T-helper 2 cell treated with Interferon-gamma antibody and Interleukin-4, amounts not matched to agents 5 μg/mL and 100 μg/mL, for 36 hours (primary cell): ENCODE results near the gene GMIP.
"Not testable (repeated sequence)": the region's sequence is repeated elsewhere in the genome, so short reads cannot be mapped to it uniquely, and the experiment has no call there.

Experiments
- DNase-seq: peaks from one replicate; pipeline ENCODE4 v3.0.0; 2021; ENCODE audit warnings: low spot score
- H3K27ac Mint-ChIP-seq: one replicate; pipeline ENCODE4 v1.8.0; 2021; ENCODE audit warnings: mild to moderate bottlenecking, mixed read lengths
- H3K27me3 Mint-ChIP-seq: one replicate; pipeline ENCODE4 v1.8.0; 2021; ENCODE audit warnings: low read depth, mixed read lengths
- H3K36me3 Mint-ChIP-seq: one replicate; pipeline ENCODE4 v1.8.0; 2021; ENCODE audit warnings: low read depth, mixed read lengths
- H3K4me1 Mint-ChIP-seq: one replicate; pipeline ENCODE4 v1.8.0; 2021; ENCODE audit warnings: low read depth, mixed read lengths
- H3K4me3 Mint-ChIP-seq: one replicate; pipeline ENCODE4 v1.8.0; 2022; ENCODE audit warnings: mild to moderate bottlenecking, moderate library complexity, mixed read lengths
- H3K9me3 Mint-ChIP-seq: one replicate; pipeline ENCODE4 v1.8.0; 2021; ENCODE audit warnings: mixed read lengths

GMIP gene, protein sequence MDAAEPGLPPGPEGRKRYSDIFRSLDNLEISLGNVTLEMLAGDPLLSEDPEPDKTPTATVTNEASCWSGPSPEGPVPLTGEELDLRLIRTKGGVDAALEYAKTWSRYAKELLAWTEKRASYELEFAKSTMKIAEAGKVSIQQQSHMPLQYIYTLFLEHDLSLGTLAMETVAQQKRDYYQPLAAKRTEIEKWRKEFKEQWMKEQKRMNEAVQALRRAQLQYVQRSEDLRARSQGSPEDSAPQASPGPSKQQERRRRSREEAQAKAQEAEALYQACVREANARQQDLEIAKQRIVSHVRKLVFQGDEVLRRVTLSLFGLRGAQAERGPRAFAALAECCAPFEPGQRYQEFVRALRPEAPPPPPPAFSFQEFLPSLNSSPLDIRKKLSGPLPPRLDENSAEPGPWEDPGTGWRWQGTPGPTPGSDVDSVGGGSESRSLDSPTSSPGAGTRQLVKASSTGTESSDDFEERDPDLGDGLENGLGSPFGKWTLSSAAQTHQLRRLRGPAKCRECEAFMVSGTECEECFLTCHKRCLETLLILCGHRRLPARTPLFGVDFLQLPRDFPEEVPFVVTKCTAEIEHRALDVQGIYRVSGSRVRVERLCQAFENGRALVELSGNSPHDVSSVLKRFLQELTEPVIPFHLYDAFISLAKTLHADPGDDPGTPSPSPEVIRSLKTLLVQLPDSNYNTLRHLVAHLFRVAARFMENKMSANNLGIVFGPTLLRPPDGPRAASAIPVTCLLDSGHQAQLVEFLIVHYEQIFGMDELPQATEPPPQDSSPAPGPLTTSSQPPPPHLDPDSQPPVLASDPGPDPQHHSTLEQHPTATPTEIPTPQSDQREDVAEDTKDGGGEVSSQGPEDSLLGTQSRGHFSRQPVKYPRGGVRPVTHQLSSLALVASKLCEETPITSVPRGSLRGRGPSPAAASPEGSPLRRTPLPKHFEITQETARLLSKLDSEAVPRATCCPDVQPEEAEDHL

DNA sequence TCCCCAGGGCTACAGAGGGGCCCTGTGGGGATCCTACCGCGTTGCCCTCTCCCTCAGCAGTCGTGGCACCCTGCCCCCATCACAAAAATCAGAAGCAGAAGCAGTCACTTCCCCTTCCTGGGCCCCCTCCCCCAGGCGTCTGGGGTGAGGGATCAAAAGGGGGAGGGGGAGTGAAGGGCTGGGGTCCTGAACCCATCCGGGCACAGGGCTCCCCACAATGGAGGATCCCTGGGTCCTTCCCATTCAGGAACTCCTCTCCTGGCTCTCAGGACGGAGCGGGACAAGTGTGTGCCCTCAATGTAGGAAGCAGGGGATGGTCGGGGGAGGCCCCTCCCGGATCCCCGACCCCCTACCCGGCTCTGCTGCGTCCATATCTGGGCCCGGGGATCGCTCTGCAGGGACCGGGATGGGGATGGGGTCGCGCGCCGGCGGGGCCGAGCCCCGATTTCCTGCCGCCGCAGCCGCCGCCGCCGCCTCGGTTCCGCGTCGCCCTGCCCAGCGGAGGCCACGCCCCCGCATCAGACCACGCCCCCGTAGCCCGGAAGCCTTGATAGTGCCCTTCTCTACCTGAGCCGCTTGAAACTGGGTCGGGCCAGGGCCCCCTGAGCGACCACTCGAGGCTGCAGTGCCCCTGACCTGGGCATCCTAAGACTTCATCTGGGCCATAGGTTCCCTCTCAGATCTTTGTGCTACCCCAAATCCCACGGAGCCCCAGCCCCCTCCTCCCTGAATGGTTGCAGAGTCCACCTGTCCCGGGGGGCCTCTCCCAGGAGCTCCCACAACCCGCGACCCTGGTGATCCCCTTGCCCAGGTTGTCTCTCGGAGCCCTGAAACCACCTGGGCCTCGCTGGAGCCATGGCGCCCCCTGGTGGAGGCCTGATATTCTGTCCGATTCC, at the start of gene GMIP:
GMIP (minus strand) TSS at position 500 of the 896 bp plus-strand sequence; CDS start at position 372, 128 bp downstream.
- Mint-ChIP-seq H3K27me3 (no peaks in the 10 kb centered on the region), H3K36me3 (peaks cover 45% of the 10 kb centered on the region), H3K4me1 (peaks cover 11% of the 10 kb centered on the region), H3K4me3 (peak within 1 kb of the TSS; percentile 100), H3K27ac (peak within 1 kb of the TSS; percentile 93), H3K9me3 (no peaks in the 10 kb centered on the region)
- DNase-seq: peak; percentile 79

DNA sequence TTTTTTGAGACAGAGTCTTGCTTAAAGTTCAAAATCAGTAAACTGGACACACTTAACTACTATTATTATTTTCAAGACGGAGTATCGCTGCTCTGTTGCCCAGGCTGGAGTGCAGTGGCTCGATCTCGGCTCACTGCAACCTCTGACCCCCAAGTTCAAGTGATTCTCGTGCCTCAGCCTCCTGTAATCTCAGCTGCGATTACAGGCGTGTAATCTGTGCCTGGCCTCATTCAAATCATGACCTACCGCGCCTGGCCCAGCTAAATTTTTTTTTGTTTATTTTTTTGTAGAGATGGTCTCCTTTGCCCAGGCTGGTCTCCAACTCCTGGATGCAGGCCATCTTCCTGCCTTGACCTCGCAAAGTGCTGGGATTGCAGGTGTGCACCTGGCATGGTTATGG, 48.2 kb upstream of the GMIP start:
- Mint-ChIP-seq H3K4me3 (no peak overlapping the region), H3K4me1 (no peaks in the 10 kb centered on the region), H3K27ac (no peak overlapping the region), H3K9me3 (peaks cover 14% of the 10 kb centered on the region), H3K27me3 (no peaks in the 10 kb centered on the region), H3K36me3 (peaks cover 16% of the 10 kb centered on the region)
- DNase-seq: no peak

DNA sequence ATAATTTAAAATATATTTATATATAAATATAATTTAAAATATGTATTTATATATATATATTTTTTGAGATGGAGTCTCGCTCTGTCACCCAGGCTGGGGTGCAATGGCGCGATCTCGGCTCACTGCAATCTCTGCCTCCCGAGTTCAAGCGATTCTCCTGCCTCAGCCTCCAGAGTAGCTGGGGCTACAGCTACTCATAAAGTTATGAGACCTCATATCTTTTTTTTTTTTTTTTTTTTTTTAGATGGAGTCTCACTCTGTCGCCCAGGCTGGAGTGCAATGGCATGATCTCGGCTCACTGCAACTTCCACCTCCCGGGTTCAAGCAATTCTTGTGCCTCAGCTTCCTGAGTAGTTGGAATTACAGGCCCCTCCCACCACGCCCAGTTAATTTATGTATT, 45.6 kb upstream of the GMIP start:
- H3K4me3 Mint-ChIP-seq, H3K27me3 Mint-ChIP-seq, H3K4me1 Mint-ChIP-seq, DNase-seq, H3K27ac Mint-ChIP-seq: not testable (repeated sequence)
- H3K36me3 Mint-ChIP-seq: peaks cover 28% of the 10 kb centered on the region
- H3K9me3 Mint-ChIP-seq: peaks cover 22% of the 10 kb centered on the region

DNA sequence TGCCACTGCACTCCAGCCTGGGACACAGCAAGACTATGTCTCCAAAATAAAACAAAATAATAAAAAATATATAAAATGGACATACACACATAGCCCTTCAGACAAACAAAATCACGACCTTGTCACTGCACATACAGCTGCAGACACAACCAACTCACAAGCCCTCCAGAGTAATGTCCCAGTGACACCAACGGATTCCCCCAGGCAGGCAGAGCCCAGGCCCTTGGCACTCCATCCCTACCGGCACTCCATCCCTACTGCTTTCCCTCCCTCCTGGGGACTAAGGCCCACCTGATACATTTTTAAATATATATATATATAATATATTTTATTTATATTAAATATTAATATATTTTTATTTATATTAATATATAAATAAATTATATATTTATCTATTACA, 43.6 kb upstream of the GMIP start:
- H3K27me3 Mint-ChIP-seq: no peaks in the 10 kb centered on the region
- no peaks in the 10 kb centered on the region for H3K4me1 Mint-ChIP-seq
- DNase-seq: no peak
- H3K36me3 Mint-ChIP-seq: peaks cover 45% of the 10 kb centered on the region
- H3K4me3 Mint-ChIP-seq: no peak overlapping the region
- no peak overlapping the region for H3K27ac Mint-ChIP-seq
- H3K9me3 Mint-ChIP-seq: peaks cover 33% of the 10 kb centered on the region

DNA sequence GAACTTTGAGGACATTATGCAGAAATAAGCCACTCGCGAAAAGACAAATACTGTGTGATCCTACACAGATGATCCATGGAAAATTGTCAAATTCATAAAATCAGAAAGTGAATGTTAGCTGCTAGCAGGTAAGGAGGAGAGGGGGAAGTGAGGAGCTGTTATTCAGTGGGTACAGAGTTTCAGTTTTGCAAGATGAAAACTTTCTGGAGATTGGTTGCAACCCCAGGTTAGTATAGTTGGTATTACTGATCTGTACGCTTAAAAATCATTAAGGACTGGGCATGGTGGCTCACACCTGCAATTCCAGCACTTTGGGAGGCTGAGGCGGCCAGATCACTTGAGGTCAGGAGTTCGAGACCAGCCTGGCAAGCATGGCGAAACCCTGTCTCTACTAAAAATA, 43.1 kb upstream of the GMIP start:
- Mint-ChIP-seq H3K4me3 (no peak overlapping the region), H3K36me3 (peaks cover 49% of the 10 kb centered on the region), H3K4me1 (no peaks in the 10 kb centered on the region), H3K9me3 (peaks cover 33% of the 10 kb centered on the region), H3K27me3 (no peaks in the 10 kb centered on the region), H3K27ac (no peak overlapping the region)
- DNase-seq: no peak

DNA sequence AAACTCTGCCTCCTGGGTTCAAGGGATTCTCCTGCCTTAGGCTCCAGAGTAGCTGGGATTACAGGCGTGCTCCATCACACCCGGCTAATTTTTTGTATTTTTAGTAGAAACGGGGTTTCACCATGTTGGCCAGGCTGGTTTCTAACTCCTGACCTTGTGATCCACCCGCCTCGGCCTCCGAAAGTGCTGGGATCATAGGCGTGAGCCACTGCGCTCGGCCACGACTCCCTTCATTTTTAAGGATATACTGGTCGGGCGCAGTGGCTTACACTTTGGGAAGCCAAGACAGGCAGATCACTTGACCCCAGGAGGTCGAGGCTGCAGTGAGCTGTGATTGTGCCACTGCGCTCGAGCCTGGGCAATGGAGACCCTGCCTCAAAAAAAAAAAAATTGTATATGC, 42.7 kb upstream of the GMIP start:
- H3K27ac Mint-ChIP-seq, H3K27me3 Mint-ChIP-seq, DNase-seq, H3K4me1 Mint-ChIP-seq, H3K4me3 Mint-ChIP-seq: not testable (repeated sequence)
- H3K36me3 Mint-ChIP-seq: peaks cover 53% of the 10 kb centered on the region
- peaks cover 38% of the 10 kb centered on the region for H3K9me3 Mint-ChIP-seq

DNA sequence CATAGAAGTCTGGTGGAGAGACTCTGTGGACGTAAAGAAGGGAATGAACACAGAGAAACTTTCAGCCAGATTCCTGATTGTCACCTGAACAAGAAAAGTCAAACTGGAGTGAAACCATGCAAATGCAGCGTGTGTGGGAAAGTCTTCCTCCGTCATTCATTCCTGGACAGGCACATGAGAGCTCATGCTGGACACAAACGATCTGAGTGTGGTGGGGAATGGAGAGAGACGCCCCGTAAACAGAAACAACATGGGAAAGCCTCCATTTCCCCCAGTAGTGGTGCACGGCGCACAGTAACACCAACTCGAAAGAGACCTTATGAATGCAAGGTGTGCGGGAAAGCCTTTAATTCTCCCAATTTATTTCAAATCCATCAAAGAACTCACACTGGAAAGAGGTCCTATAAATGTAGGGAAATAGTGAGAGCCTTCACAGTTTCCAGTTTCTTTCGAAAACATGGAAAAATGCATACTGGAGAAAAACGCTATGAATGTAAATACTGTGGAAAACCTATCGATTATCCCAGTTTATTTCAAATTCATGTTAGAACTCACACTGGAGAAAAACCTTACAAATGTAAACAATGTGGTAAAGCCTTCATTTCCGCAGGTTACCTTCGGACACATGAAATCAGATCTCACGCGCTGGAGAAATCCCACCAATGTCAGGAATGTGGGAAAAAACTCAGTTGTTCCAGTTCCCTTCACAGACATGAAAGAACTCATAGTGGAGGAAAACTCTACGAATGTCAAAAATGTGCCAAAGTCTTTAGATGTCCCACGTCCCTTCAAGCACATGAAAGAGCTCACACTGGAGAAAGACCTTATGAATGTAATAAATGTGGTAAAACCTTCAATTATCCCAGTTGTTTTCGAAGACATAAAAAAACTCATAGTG, 36.0 kb upstream of the GMIP start:
- no peak for DNase-seq
- Mint-ChIP-seq H3K4me1 (no peaks in the 10 kb centered on the region), H3K27ac (no peak overlapping the region), H3K9me3 (peaks cover 73% of the 10 kb centered on the region), H3K4me3 (no peak overlapping the region), H3K36me3 (peaks cover 95% of the 10 kb centered on the region), H3K27me3 (no peaks in the 10 kb centered on the region)

DNA sequence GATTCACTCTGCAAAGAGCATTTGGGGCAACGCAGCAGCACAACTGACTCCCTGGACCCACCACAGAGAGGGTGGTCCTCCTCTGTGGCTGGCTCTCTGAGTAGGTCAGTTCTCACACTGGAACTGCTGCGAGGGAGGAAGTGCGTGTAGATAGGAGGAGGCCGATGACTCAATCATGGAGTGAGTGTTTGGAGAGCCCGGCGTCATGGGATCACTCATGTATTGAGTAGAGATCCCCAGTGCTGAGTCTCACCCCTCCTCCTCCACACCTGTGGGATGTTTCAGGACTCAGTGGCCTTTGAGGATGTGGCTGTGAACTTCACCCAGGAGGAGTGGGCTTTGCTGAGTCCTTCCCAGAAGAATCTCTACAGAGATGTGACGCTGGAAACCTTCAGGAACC, 34.1 kb upstream of the GMIP start:
- Mint-ChIP-seq H3K4me3 (no peak overlapping the region), H3K27me3 (no peaks in the 10 kb centered on the region), H3K36me3 (peaks cover 93% of the 10 kb centered on the region), H3K27ac (no peak overlapping the region), H3K4me1 (no peaks in the 10 kb centered on the region), H3K9me3 (peaks cover 64% of the 10 kb centered on the region)
- DNase-seq: no peak

DNA sequence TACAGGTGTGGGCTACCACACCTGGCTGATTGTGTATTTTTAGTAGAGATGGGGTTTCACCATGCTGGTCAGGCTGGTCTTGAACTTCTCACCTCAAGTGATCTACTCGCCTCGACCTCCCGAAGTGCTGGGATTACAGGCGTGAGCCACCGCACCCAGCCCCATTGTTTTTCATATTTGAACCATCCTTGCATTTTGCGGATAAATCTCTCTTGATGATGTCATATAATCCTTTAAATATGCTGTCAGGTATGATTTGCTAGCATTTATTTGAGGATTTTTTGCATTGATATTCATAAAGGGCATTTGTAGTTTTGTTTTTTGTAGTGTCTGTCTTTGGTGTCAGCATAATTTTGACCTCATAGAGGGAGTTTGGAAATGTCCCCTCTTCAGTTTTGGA, 30.9 kb upstream of the GMIP start:
- peaks cover 57% of the 10 kb centered on the region for H3K9me3 Mint-ChIP-seq
- peaks cover 5% of the 10 kb centered on the region for H3K4me1 Mint-ChIP-seq
- no peak overlapping the region for H3K27ac Mint-ChIP-seq
- H3K27me3 Mint-ChIP-seq: no peaks in the 10 kb centered on the region
- peaks cover 92% of the 10 kb centered on the region for H3K36me3 Mint-ChIP-seq
- no peak overlapping the region for H3K4me3 Mint-ChIP-seq
- no peak for DNase-seq

DNA sequence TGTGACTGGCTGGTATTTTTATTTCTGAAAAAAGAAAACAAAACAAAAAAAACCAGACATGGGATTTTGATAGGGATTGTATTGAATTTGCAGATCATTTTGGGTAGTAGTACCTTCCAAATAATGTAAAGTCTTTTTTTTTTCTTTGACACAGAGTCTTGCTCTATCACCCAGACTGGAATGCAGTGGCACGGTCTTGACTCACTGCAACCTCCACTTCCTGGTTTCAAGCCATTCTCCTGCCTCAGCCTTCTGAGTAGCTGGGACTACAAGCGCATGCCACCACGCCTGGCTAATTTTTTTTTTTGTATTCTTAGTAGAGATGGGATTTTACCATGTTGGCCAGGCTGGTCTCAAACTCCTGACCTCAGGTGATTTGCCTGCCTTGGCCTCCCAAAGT, 29.4 kb upstream of the GMIP start:
- no peak for DNase-seq
- peaks cover 11% of the 10 kb centered on the region for H3K4me1 Mint-ChIP-seq
- no peak overlapping the region for H3K4me3 Mint-ChIP-seq
- H3K36me3 Mint-ChIP-seq: peaks cover 83% of the 10 kb centered on the region
- H3K27ac Mint-ChIP-seq: no peak overlapping the region
- no peaks in the 10 kb centered on the region for H3K27me3 Mint-ChIP-seq
- peaks cover 46% of the 10 kb centered on the region for H3K9me3 Mint-ChIP-seq

DNA sequence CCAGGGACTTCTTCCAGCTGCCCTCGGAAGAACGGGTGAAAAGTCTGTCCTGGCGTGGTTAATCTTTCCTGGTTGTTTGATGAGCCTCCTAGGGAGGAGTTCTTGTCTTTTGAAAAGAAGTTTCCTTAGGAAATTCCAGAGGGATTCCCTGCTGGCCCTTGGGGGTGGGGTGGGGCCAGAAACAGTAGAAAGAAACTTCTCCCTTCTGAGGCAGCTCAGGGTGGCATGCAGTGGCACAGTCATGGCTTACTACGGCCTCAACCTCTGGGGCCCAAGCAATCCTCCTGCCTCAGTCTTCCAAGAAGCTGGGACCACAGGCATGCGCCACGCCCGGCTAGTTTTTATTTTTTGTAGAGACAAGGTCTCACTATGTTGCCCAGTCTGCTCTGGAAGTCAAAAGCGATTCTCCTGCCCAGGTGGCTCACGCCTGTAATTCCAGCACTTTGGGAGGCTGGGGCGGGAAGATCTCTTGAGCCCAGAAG, 26.7 kb upstream of the GMIP start:
- no peak for DNase-seq
- peaks cover 25% of the 10 kb centered on the region for H3K9me3 Mint-ChIP-seq
- H3K4me1 Mint-ChIP-seq: peaks cover 13% of the 10 kb centered on the region
- peaks cover 63% of the 10 kb centered on the region for H3K36me3 Mint-ChIP-seq
- peak overlapping the region; percentile 86 for H3K4me3 Mint-ChIP-seq
- no peaks in the 10 kb centered on the region for H3K27me3 Mint-ChIP-seq
- peak overlapping the region; percentile 97 for H3K27ac Mint-ChIP-seq

DNA sequence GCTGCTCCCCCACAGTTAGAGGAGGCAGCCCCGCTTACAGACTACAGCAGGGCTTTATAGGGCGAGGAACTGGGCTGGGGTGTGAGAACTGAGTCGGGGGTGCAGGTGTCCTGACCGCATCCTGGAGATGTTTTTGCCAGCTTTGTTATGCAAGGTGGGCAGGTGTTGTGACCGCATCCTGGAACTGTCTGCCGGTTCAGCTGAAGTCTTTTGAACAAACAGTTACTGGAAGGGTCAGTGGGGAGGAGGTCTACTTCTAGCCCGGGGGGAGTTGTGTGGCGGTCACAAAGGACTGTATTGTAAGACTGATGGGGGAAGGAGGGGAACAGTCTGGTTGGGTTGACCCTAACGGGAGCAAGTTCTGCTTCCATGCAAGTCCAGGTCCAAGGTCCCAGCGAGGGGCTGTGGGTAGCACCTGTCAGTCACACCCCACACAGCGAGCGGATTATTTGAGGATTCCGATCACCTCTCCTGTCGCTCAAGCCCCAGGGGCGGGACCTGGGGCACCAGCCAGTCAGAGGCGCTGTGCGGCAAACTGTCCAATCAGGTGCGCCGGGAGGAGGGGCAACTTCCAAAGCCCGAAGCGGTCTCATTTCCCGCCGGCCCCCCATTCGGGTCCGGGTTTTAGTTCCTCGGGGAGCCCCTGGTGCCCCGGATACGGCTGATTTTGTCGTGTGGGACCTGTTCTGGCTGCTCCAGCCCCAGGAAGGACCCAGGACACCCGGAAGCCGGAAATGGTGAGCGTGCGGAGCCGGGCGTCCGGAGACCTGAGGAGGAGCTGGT, 25.0 kb upstream of the GMIP start, which contains the start of gene ZNF101:
ZNF101 (plus strand) TSS at position 610 of the 783 bp plus-strand sequence; CDS start at position 735, 125 bp downstream.
- Mint-ChIP-seq H3K4me3 (peak within 1 kb of the TSS; percentile 88), H3K36me3 (peaks cover 51% of the 10 kb centered on the region), H3K27me3 (no peaks in the 10 kb centered on the region), H3K4me1 (peaks cover 15% of the 10 kb centered on the region), H3K9me3 (peaks cover 17% of the 10 kb centered on the region), H3K27ac (peak within 1 kb of the TSS; percentile 97)
- DNase-seq: peak; percentile 95
